Caco-2 (cell line): ENCODE results near the gene ZNF701. TPM values are rescaled to one million over a fixed set of nuclear protein-coding genes. Genes with fewer than 3 reads are reported as not detected.

Source experiments
- BruUV-seq: library from RNA; stranded (reverse); fragments of 400-500 nt; replicated peaks from 2 replicates; lab custom pipeline; 2021; lab: Mats Ljungman, UMichigan
- CTCF ChIA-PET: fragments of 300-600 bp; sonication (Branson Sonifier 250); formaldehyde crosslinking; loops from one replicate; lab custom pipeline; 2022; ENCODE audit warnings: antibody characterized with exemption; lab: Charles Lee
- POLR2A ChIA-PET: fragments of 300-600 bp; sonication (Branson Sonifier 250); formaldehyde crosslinking; loops from one replicate; lab custom pipeline; 2022; ENCODE audit warnings: antibody characterized with exemption; lab: Charles Lee
- DNase-seq, 2 experiments: peaks; one replicate each; pipeline versions ENCODE4 v3.0.0 to v3.0.0-alpha.2; 2020 to 2022
- H3K27me3 ChIP-seq: replicated peaks from 2 replicates; pipeline ENCODE4 v1.6.0; 2011; ENCODE audit warnings: low read length; ENCODE audit not compliant: control insufficient read depth, insufficient read depth
- H3K36me3 ChIP-seq: 2 replicates; pipeline ENCODE4 v1.5.1; 2011; ENCODE audit warnings: low read length; ENCODE audit not compliant: control insufficient read depth, insufficient read depth
- H3K4me1 ChIP-seq: fragments of 250-450 bp; sonication (Bioruptor Pico); 2 replicates; pipeline ENCODE4 v1.5.1; 2020; ENCODE audit warnings: mild to moderate bottlenecking
- H3K4me3 ChIP-seq: 2 replicates; pipeline ENCODE4 v1.5.1; 2011; ENCODE audit warnings: low read depth, mild to moderate bottlenecking, control low read depth, low read length
- H3K9me3 ChIP-seq: fragments of 250-450 bp; sonication (Bioruptor Pico); 2 replicates; pipeline ENCODE4 v1.5.1; 2020; ENCODE audit warnings: mild to moderate bottlenecking, moderate library complexity
- H3K27ac Mint-ChIP-seq: one replicate; pipeline ENCODE4 v1.8.0; 2022; ENCODE audit warnings: mixed read lengths; ENCODE audit not compliant: unreplicated experiment
- H3K27me3 Mint-ChIP-seq: one replicate; pipeline ENCODE4 v1.8.0; 2022; ENCODE audit warnings: mixed read lengths; ENCODE audit not compliant: insufficient read depth, unreplicated experiment
- H3K36me3 Mint-ChIP-seq: one replicate; pipeline ENCODE4 v1.8.0; 2022; ENCODE audit warnings: mild to moderate bottlenecking, mixed read lengths; ENCODE audit not compliant: insufficient read depth, unreplicated experiment
- H3K4me1 Mint-ChIP-seq: one replicate; pipeline ENCODE4 v1.8.0; 2022; ENCODE audit warnings: low read depth, mixed read lengths; ENCODE audit not compliant: unreplicated experiment
- H3K4me3 Mint-ChIP-seq: one replicate; pipeline ENCODE4 v1.8.0; 2022; ENCODE audit warnings: mild to moderate bottlenecking, moderate library complexity, mixed read lengths; ENCODE audit not compliant: unreplicated experiment
- H3K9me3 Mint-ChIP-seq: one replicate; pipeline ENCODE4 v1.8.0; 2022; ENCODE audit warnings: mixed read lengths; ENCODE audit not compliant: unreplicated experiment
- CTCF ChIP-seq, 2 experiments: fragments of 200-600 bp in 1 of 2; IDR thresholded peaks; 1 replicate in 1 of 2; 2 replicates in 1 of 2; pipeline versions ENCODE4 v1.5.1 to v1.8.0; 2011 to 2022; ENCODE audit warnings: antibody characterized with exemption in 1 of 2, control low read depth in 1 of 2, inconsistent platforms in 1 of 2, low read depth in 1 of 2, low read length in 1 of 2, mild to moderate bottlenecking in 1 of 2, moderate library complexity in 1 of 2; ENCODE audit not compliant: insufficient read depth in 1 of 2, severe bottlenecking in 1 of 2, unreplicated experiment in 1 of 2
- intact Hi-C: fragments of 100-400 bp; cut with micrococcal nuclease; formaldehyde crosslinking; loops from one replicate; pipeline ENCODE4 v1.10.0; 2022; ENCODE audit not compliant: unreplicated experiment
- total RNA-seq: library from RNA; stranded (reverse); gene quantifications from 2 replicates; pipeline ENCODE4 v1.2.3, GENCODE V29; 2022

The ZNF701 gene
- total RNA-seq, 1 experiment from 2014 or later, result 19.6 TPM

GRCh38 chr19:52613299-52613906 lies 43.3 kb downstream of the ZNF701 start:
- POLR2A ChIA-PET, result no interaction called here
- Mint-ChIP-seq H3K4me1 (no peaks in the 10 kb centered on the region), H3K36me3 (peaks cover 97% of the 10 kb centered on the region), H3K9me3 (peaks cover 19% of the 10 kb centered on the region), H3K27me3 (no peaks in the 10 kb centered on the region), H3K27ac (no peak overlapping the region), H3K4me3 (no peak overlapping the region)
- intact Hi-C loops, result no loop called here
- TF ChIP-seq CTCF (IDR thresholded peaks at IDR 0.05; ENCODE audit: insufficient read depth in 1 of 2, low read depth in 1 of 2, low read length in 1 of 2, severe bottlenecking in 1 of 2, unreplicated experiment in 1 of 2), result no peak
- Histone ChIP-seq H3K4me3 (no peak overlapping the region), H3K27me3 (no peaks in the 10 kb centered on the region), H3K36me3 (peaks cover 12% of the 10 kb centered on the region), H3K9me3 (peaks cover 44% of the 10 kb centered on the region), H3K4me1 (no peaks in the 10 kb centered on the region)
- CTCF ChIA-PET, result no interaction called here
- BruUV-seq, result no TSS peak
- DNase-seq, result no peak

- Mint-ChIP-seq H3K27me3 (no peaks in the 10 kb centered on the region), H3K9me3 (peaks cover 11% of the 10 kb centered on the region), H3K27ac (no peak overlapping the region), H3K4me3 (no peak overlapping the region), H3K4me1 (no peaks in the 10 kb centered on the region), H3K36me3 (peaks cover 35% of the 10 kb centered on the region)
- no peaks in the 10 kb centered on the region for H3K9me3 ChIP-seq
- POLR2A ChIA-PET, result no interaction called here
- CTCF ChIA-PET, result no interaction called here
- DNase-seq, result no peak
- intact Hi-C loops, result no loop called here
- H3K36me3 ChIP-seq, result peaks cover 8% of the 10 kb centered on the region
- no peaks in the 10 kb centered on the region for H3K27me3 ChIP-seq
- no TSS peak for BruUV-seq
- H3K4me3 ChIP-seq, result no peak overlapping the region
- H3K4me1 ChIP-seq, result no peaks in the 10 kb centered on the region
- no peak for TF ChIP-seq CTCF (IDR thresholded peaks at IDR 0.05; ENCODE audit: insufficient read depth in 1 of 2, low read depth in 1 of 2, low read length in 1 of 2, severe bottlenecking in 1 of 2, unreplicated experiment in 1 of 2)
Measured at GRCh38 chr19:52621376-52621775, 51.3 kb downstream of the ZNF701 start.

- peaks cover 26% of the 10 kb centered on the region for H3K36me3 Mint-ChIP-seq
- no peaks in the 10 kb centered on the region for H3K27me3 Mint-ChIP-seq
- POLR2A ChIA-PET, result no interaction called here
- H3K4me1 Mint-ChIP-seq, result no peaks in the 10 kb centered on the region
- no peaks in the 10 kb centered on the region for H3K4me1 ChIP-seq
- no peaks in the 10 kb centered on the region for H3K9me3 ChIP-seq
- peak in 1 of 2 experiments; percentile 26 for DNase-seq
- peaks cover 7% of the 10 kb centered on the region for H3K36me3 ChIP-seq
- peaks cover 11% of the 10 kb centered on the region for H3K9me3 Mint-ChIP-seq
- TF ChIP-seq CTCF (IDR thresholded peaks at IDR 0.05; ENCODE audit: insufficient read depth in 1 of 2, low read depth in 1 of 2, low read length in 1 of 2, severe bottlenecking in 1 of 2, unreplicated experiment in 1 of 2), result peak in 1 of 2 experiments; percentile 22
- BruUV-seq, result no TSS peak
- no peak overlapping the region for H3K4me3 ChIP-seq
- intact Hi-C loops, result no loop called here
- H3K4me3 Mint-ChIP-seq, result no peak overlapping the region
- H3K27ac Mint-ChIP-seq, result no peak overlapping the region
- no peaks in the 10 kb centered on the region for H3K27me3 ChIP-seq
- CTCF ChIA-PET, result no interaction called here
Measured at GRCh38 chr19:52622261-52622660, 52.2 kb downstream of the ZNF701 start.
